ENCODE measurements around the gene FRYL.
"Not testable (repeated sequence)": the region's sequence is repeated elsewhere in the genome, so short reads cannot be mapped to it uniquely, and the experiment has no call there.

The FRYL gene

GRCh38 chr4:48704091-48704802 lies 75.8 kb downstream of the FRYL start:
- H3K9me3 ChIP-seq (ENCODE audit: severe bottlenecking): no peaks in the 10 kb centered on the region
- no peaks in the 10 kb centered on the region for H3K27me3 ChIP-seq (ENCODE audit: insufficient read depth, low read depth, severe bottlenecking)
- no peak for TF ChIP-seq CTCF (IDR thresholded peaks at IDR 0.05; ENCODE audit: low read depth, low read length)
- H3K36me3 ChIP-seq: peaks cover 17% of the 10 kb centered on the region
- no peak for DNase-seq
- H3K27ac ChIP-seq: no peak overlapping the region
- H3K4me3 ChIP-seq (ENCODE audit: low read depth, low read length): no peak overlapping the region

GRCh38 chr4:48699475-48699874 lies 80.6 kb downstream of the FRYL start:
- no peaks in the 10 kb centered on the region for H3K9me3 ChIP-seq (ENCODE audit: severe bottlenecking)
- no peak overlapping the region for H3K27ac ChIP-seq
- no peaks in the 10 kb centered on the region for H3K27me3 ChIP-seq (ENCODE audit: insufficient read depth, low read depth, severe bottlenecking)
- no peak overlapping the region for H3K4me3 ChIP-seq (ENCODE audit: low read depth, low read length)
- peaks cover 3% of the 10 kb centered on the region; the same call in 1 of the 2 replicates for H3K36me3 ChIP-seq
- no peak for DNase-seq
- TF ChIP-seq CTCF (IDR thresholded peaks at IDR 0.05; ENCODE audit: low read depth, low read length): no peak

- no peak for TF ChIP-seq CTCF (IDR thresholded peaks at IDR 0.05; ENCODE audit: low read depth, low read length)
- no peak overlapping the region for H3K27ac ChIP-seq
- no peaks in the 10 kb centered on the region for H3K27me3 ChIP-seq (ENCODE audit: insufficient read depth, low read depth, severe bottlenecking)
- no peak overlapping the region for H3K4me3 ChIP-seq (ENCODE audit: low read depth, low read length)
- no peak for DNase-seq
- peaks cover 3% of the 10 kb centered on the region; the same call in 1 of the 2 replicates for H3K36me3 ChIP-seq
- no peaks in the 10 kb centered on the region for H3K9me3 ChIP-seq (ENCODE audit: severe bottlenecking)
Measured at GRCh38 chr4:48698029-48698971, 81.8 kb downstream of the FRYL start.

- DNase-seq; H3K4me3 ChIP-seq (ENCODE audit: low read depth, low read length); H3K27me3 ChIP-seq (ENCODE audit: insufficient read depth, low read depth, severe bottlenecking); H3K36me3 ChIP-seq; H3K9me3 ChIP-seq (ENCODE audit: severe bottlenecking); H3K27ac ChIP-seq: not testable (repeated sequence)
Measured at GRCh38 chr4:48697516-48697915, 82.6 kb downstream of the FRYL start.

- Histone ChIP-seq H3K27me3 (ENCODE audit: insufficient read depth, low read depth, severe bottlenecking) (no peaks in the 10 kb centered on the region), H3K4me3 (ENCODE audit: low read depth, low read length) (no peak overlapping the region), H3K9me3 (ENCODE audit: severe bottlenecking) (no peaks in the 10 kb centered on the region), H3K27ac (no peak overlapping the region), H3K36me3 (no peaks in the 10 kb centered on the region)
- DNase-seq: no peak
- no peak for TF ChIP-seq CTCF (IDR thresholded peaks at IDR 0.05; ENCODE audit: low read depth, low read length)
Measured at GRCh38 chr4:48694824-48695223, 85.3 kb downstream of the FRYL start.

GRCh38 chr4:48693856-48694574 lies 86.1 kb downstream of the FRYL start:
- no peak overlapping the region for H3K4me3 ChIP-seq (ENCODE audit: low read depth, low read length)
- no peaks in the 10 kb centered on the region for H3K36me3 ChIP-seq
- no peak for TF ChIP-seq CTCF (IDR thresholded peaks at IDR 0.05; ENCODE audit: low read depth, low read length)
- no peaks in the 10 kb centered on the region for H3K9me3 ChIP-seq (ENCODE audit: severe bottlenecking)
- DNase-seq: no peak
- no peak overlapping the region for H3K27ac ChIP-seq
- no peaks in the 10 kb centered on the region for H3K27me3 ChIP-seq (ENCODE audit: insufficient read depth, low read depth, severe bottlenecking)

Measured in WERI-Rb-1 (cell line).